GM12865 (cell line): ENCODE results near the gene APOBEC3C.
A peak's percentile ranks its signal among the peaks of the same experiment; 100 is the strongest.
"Not testable (repeated sequence)": the region's sequence is repeated elsewhere in the genome, so short reads cannot be mapped to it uniquely, and the experiment has no call there.

Experiments used
- DNase-seq: peaks from one replicate; pipeline ENCODE4 v3.0.0; 2010; ENCODE audit warnings: low read depth
- H3K4me3 ChIP-seq: 2 replicates; pipeline ENCODE4 v1.5.1; 2011; ENCODE audit warnings: mild to moderate bottlenecking, low read depth, low read length, control low read depth
- CTCF ChIP-seq: IDR thresholded peaks from 2 replicates; pipeline ENCODE4 v1.5.1; 2011; ENCODE audit warnings: low read length, control low read depth, low read depth, inconsistent platforms; ENCODE audit not compliant: insufficient read depth; ENCODE audit errors: missing control alignments

The APOBEC3C gene

GRCh38 chr22:39017596-39018365 lies 3.7 kb downstream of the APOBEC3C start:
- H3K4me3 ChIP-seq, result no peak overlapping the region
- TF ChIP-seq CTCF, result no peak
- no peak for DNase-seq

- H3K4me3 ChIP-seq, result peak overlapping the region; percentile 42
These were observed 6.1 kb downstream of the APOBEC3C start for GRCh38 chr22:39020021-39020651.

GRCh38 chr22:39021552-39022250 lies 7.6 kb downstream of the APOBEC3C start:
- no peak for TF ChIP-seq CTCF
- no peak for DNase-seq
- peak overlapping the region; percentile 74 for H3K4me3 ChIP-seq

More at GRCh38 chr22:39020021-39020651, 6.1 kb downstream of the APOBEC3C start:
- DNase-seq, result not testable (repeated sequence)

- no peak overlapping the region for H3K4me3 ChIP-seq
- DNase-seq, result no peak
- no peak for TF ChIP-seq CTCF
These were observed 10.7 kb downstream of the APOBEC3C start for GRCh38 chr22:39024519-39025308.

GRCh38 chr22:39026509-39027150 lies 12.6 kb downstream of the APOBEC3C start:
- H3K4me3 ChIP-seq, result no peak overlapping the region
- DNase-seq, result no peak
- no peak for TF ChIP-seq CTCF

- no peak for DNase-seq
- H3K4me3 ChIP-seq, result no peak overlapping the region
- TF ChIP-seq CTCF, result no peak
These were observed 13.7 kb downstream of the APOBEC3C start for GRCh38 chr22:39027717-39028116.
